ENCODE results near the gene LAMA2.

The LAMA2 gene

GRCh38 chr6:129475477-129476247 lies 592.7 kb downstream of the LAMA2 start:
- DNase-seq: no peak

GRCh38 chr6:129476248-129476564 lies 593.3 kb downstream of the LAMA2 start:
- no peak for DNase-seq

DNA sequence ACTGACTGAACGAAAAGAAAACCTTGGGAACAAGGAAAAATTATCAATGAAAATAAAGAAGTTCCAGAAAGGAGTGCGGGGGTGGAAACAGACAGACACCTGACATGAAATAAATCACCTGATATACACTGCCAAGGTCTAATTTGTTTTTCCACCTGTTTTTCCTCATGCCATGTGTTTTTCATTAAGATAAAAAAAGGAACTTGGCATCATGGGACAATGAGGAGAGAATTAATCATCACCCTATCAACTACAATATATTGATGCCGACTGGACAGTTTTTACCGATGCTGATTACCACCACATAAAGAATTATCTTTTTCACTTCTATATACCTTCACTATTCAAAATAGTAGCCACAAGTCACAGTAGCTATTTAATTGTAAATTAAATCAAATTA lies 593.9 kb downstream of the LAMA2 start:
- DNase-seq: no peak

- no peak for DNase-seq
Measured at GRCh38 chr6:129478379-129478778, 595.4 kb downstream of the LAMA2 start.

DNA sequence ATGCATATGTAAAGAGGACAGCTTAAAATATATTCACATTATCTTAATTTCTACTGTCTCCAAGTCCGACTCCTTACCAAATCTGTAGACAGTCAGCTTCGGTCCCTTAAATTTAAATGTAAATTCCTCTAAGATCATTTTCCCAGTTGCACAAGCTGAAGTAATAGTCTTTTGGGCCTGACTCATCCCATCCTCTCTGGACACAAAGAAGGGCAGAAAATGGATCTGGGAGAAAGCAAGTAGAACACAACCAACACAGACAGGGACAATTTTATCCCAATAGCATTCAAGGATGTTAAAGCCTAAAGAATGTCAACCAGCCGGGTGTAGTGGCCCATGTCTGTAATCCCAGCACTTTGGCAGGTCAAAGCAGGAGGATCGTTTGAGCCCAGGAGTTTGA lies 598.8 kb downstream of the LAMA2 start:
- DNase-seq: no peak

DNA sequence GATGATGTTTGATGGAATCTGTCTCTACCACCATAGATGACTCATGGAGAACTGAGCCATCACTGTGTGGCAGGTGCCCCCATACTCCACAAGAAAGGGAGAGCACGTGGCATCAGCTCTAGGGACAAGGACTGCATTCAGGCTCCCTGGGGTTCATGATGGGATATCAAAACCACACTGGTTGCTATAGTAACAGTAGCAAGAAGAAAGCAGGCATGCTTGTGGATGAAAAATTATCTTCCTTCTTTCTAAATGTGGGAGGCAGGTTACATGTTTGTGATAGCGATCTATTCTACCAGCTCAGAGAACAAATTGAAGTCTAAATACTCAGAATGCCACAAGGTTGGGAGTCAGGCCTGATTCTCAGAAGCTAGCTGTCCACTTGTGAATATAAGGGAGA lies 602.8 kb downstream of the LAMA2 start:
- DNase-seq: no peak

DNA sequence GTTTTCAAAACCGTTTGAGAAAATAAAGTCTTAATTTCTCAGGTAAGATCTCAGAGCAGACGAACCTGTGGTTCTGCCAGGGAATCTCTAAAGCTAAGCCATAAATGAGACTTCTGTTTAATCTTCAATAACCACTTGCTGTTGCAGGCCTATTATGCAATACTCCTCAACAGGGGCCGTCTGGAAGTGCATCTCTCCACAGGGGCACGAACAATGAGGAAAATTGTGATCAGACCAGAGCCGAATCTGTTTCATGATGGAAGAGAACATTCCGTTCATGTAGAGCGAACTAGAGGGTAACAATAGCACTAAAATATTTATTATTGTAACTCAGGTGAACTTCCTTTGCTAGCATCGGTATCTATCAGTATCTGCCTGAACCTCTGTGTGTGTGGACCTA lies 603.4 kb downstream of the LAMA2 start:
- no peak for DNase-seq

GRCh38 chr6:129488313-129488712 lies 605.4 kb downstream of the LAMA2 start:
- no peak for DNase-seq

GRCh38 chr6:129489215-129489765 lies 606.4 kb downstream of the LAMA2 start:
- no peak for DNase-seq

GRCh38 chr6:129490521-129491255 lies 607.8 kb downstream of the LAMA2 start:
- peak; percentile 88 for DNase-seq

DNA sequence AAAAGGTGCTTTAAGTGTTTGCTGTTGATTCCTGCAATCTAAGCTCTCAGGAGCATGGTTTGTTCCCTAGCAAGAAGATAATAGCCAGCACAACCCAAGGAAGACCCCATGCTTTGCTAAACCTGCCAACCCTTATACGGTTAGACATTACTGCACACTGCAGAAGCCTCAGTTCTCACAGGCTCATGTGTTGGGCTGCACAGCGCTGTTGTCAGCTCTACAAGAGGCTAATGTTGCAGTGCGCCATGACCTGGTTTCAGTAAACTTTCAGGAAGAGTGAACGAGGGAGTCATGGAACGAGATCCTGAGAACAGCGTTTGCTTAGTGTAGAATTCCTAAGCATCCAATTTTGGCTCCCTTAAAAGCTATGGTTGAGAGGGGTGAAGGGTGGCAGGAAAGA lies 608.5 kb downstream of the LAMA2 start:
- no peak for DNase-seq

DNA sequence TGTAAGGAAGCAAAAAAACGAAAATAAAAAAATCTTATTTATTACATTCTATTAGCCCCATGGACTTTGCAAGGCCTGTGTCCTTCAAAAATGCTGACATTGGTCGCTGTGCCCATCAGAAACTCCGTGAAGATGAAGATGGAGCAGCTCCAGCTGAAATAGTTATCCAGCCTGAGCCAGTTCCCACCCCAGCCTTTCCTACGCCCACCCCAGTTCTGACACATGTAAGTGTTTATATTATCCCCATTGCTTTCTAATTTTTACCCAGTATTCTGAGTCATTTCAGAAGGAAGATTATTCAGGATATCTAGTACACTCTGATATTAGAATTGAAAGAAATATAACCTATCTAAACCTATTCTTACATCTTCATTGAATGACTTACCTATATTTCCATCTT lies 609.3 kb downstream of the LAMA2 start:
- no peak for DNase-seq

DNA sequence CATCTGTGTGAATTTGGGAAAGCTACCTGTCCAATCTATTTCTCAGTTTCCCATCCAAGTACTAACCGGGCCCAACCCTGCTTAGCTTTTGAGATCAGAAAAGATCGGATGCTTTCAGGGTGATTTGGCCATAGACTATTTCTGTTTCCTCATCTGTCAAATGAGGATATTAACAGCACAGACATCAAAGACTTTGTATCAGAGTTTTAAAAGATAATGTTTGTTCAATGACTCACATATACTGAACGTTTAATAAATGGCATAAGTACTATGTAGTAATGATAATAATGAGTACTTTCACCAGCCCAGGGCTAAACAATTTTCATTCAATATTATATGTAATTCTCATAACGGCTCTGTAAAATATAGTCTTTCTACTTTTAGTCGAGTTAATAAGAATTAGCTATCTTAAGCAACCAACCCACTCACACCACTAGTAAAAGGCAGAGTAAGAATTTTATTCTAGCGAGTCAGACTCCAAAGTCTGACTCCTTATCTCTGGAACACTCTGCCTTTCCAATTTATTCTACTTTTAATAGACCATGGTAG lies 610.5 kb downstream of the LAMA2 start:
- no peak for DNase-seq

- DNase-seq: no peak
Measured at GRCh38 chr6:129494099-129494498, 611.2 kb downstream of the LAMA2 start.

DNA sequence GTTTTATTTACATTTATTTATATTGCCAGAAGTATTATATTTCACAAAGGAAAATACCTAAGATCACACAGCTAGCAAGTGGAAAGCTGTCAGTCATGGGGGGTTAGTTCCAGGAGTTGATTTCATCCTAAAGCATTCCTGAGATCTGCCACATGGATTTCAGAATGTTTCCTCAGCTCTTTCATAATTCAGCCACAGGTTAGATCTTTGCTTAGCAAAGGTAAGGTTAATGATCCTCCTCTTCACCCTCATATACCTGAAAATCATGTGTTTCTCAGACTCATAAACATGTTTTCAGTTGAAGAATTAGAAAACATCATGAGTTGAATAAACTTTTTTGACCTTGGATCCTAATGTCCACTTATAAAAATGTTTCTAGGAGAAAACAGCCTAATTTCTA lies 611.6 kb downstream of the LAMA2 start:
- DNase-seq: no peak

GRCh38 chr6:129495652-129496051 lies 612.7 kb downstream of the LAMA2 start:
- DNase-seq: no peak

DNA sequence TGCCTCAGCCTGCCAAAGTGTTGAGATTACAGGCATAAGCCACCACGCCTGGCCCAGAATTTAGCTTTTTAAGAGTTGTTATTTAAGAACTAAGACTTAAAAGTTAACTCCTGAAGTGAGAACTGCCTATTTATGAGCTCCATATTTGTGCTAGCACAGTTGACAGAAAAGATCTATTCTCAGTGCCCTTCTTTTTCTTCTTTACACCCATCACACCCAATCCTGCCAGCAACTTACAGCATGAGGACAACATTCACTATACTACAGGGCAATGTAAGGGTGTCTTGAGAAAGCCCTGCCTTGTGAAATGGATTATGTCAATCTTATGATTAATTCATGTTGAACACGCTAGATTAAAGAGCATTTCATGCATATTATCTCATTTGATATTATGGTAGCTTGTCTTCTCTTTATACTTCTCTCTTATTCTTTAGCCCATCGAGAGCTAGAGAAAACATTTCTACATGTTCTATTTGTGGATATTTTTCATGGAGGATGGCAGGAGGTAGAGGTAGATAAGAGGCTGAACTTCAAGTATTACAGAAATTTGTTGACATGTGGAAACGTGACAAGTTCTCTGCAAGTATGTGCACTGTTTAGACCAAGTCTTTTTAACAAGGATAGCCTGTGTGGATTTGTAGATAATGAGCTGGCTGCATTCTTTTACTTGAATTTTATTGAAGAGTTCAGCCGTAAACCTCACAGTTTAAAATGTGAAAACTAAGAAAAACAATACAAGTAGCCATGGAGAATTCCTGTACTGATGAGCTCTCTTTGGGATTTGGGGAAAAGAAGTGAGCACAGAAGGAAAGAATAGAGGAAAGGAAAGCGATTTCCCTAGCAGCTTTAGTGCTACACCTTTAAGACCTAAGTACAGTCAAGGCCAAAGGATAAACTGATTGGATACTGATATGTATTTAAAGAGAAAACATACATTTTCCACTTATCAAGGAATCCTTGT lies 614.8 kb downstream of the LAMA2 start:
- DNase-seq: no peak

- DNase-seq: no peak
Measured at GRCh38 chr6:129498541-129498940, 615.6 kb downstream of the LAMA2 start.

- DNase-seq: peak; percentile 76
Measured at GRCh38 chr6:129498950-129499842, 616.3 kb downstream of the LAMA2 start.

DNA sequence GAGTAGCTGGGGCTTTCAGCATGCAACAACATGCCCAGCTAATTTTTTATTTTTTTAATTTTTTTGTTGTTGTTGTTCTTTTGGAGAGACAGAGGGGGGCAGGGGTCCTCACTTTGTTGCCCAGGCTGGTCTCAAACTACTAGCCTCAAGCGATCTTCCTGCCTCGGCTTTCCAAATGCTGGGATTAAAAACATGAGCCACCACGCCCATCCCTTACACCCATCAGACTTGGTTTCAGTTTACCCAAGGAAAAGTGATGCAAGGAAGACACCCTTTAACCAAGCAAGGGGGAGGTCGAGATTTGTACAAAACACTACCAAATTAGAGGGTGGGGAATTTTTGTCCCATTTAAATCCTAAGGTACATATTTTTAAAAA lies 616.9 kb downstream of the LAMA2 start:
- DNase-seq: no peak

DNA sequence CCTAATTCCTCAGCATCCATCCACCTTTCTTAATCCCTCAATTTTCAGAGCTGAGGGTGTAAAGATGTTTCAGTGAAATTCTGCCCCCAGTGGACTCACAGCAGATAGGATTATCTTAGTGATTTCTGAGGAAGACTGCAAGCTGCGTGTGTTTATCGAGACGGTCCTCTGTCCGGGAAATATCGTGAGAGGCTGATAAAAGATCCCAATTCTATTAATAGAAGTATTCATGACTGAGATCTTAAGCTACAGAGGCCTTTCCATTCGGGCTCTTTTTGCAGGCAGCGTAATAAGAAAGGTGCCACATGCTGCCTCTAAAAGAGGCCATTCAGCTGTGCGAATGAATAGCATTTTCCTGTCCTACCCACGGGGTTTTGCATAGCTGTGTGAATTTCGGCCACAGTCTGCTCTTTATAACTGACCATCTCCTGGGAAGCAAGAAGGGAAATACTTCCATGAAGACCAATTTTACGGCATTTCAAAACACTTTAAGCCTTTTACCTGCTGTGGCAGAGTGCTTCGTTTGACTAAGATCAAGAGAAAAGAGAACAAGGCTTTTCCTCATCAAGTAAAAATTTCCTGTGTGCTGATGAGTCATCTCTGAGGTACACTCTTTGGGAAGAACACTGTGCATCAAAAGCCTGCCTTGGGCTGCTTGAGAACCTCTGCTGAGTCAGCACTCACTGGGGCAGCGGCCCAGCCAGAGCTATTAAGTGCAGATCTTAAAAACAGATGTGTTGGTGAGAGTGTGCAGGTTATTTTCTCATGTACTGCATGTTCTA lies 618.2 kb downstream of the LAMA2 start:
- no peak for DNase-seq

Data from CD4-positive, alpha-beta T cell treated with Interleukin-10 for 1 hour (primary cell).